Stimulated activated CD4-positive, alpha-beta T cell treated with anti-CD3 and anti-CD28 coated beads, Interleukin-1b, Interleukin-23, amount 100 ng/mL, for 24 hours (primary cell): ENCODE data around the gene OTUD1.
"Not testable (repeated sequence)": the region's sequence is repeated elsewhere in the genome, so short reads cannot be mapped to it uniquely, and the experiment has no call there.

Source experiments
- DNase-seq, 4 experiments: peaks; one replicate each; pipeline ENCODE4 v3.0.0-alpha.2; 2020; ENCODE audit warnings: low read depth in 4 of 4, low spot score in 1 of 4

Gene OTUD1, protein sequence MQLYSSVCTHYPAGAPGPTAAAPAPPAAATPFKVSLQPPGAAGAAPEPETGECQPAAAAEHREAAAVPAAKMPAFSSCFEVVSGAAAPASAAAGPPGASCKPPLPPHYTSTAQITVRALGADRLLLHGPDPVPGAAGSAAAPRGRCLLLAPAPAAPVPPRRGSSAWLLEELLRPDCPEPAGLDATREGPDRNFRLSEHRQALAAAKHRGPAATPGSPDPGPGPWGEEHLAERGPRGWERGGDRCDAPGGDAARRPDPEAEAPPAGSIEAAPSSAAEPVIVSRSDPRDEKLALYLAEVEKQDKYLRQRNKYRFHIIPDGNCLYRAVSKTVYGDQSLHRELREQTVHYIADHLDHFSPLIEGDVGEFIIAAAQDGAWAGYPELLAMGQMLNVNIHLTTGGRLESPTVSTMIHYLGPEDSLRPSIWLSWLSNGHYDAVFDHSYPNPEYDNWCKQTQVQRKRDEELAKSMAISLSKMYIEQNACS

DNA sequence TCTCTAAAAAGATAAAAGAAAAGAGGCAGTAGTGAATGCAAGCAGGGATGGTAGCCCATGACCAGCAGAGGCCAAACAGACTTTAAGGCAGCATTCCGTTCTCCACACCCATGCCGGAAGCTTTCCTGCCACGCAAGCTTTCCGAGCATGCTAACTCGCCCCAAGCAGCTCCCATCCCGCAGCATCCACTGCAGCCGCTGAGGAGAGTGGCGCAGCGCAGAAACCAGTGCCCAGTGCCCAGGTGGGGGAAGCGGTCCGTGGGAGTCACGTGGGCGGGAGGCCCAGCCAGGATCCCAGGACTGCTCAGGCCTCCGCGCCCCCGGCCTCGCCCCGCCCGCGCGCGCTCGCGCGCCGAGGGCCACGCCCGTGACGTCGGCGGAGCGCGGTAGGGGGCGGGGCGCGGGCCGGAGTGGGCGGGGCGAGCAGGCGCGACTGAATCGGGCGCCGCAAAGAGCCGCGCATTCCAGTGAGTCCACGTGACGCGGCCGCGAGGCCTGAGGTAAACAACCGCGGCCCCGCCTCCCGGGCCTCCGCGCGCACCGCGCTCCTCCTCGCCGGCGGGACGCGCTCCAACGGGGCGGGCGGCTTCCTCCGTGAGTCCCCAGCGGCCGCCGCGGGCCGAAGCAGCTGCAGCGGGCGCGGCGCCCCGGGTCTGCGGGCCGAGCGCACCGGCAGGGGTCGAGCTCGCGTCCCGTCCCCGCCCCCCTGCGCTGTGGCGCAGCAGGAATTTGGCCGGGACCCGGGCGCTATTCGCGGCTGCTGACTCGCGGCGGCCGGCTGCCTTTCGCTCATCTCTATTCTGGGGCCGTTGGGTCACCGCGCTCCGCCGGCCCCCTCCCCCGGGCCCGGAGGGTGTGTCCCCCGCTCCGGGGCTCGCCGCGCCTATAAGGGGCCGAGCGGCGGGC lies at the start of gene OTUD1:
TSS of gene OTUD1 (plus strand) at position 529 of the 905 bp plus-strand sequence. CDS start 383 bp downstream, outside the sequence.
- peak; percentile 85 to 92 (median 91) for DNase-seq

DNA sequence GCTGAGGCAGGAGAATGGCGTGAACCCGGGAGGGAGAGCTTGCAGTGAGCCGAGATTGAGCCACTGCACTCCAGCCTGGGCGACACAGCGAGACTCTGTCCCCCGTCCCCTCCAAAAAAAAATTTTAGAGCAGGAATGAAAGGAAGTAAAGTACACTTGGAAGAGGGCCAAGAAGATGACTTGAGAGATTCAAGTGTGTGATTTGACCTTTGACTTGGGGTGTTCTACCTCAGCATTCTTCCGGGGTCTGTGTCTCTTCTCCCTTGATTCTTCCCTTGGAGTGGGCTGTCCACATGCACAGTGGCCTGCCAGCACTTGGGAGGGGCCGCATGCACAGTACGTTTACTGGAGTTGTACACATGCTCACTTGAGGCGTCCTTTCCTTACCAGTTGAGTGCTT lies 48.5 kb upstream of the OTUD1 start:
- not testable (repeated sequence) for DNase-seq

DNA sequence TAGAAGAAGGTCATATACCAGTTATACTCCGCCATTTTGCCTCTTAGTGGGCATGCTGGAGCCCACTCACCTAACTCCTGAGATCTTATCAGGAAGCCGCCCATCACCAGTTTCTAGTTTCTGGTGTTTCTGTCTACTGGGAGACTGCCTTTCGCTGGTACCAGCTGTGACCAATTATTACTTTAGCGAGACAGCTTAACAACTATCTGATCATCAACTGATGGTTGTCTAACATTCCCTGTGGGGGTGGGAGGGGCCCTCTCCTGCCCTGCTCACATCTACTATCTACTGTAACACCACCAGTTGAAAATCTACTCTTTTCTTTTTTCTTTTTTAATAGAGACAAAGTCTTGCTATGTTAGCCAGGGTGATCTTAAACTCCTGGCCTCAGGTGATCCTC lies 48.1 kb upstream of the OTUD1 start:
- DNase-seq, result no peak

- DNase-seq, result peak in 1 of 4 experiments; percentile 13
Measured at GRCh38 chr10:23391821-23392220, 47.1 kb upstream of the OTUD1 start.

GRCh38 chr10:23395017-23395416 lies 43.9 kb upstream of the OTUD1 start:
- DNase-seq, result no peak

DNA sequence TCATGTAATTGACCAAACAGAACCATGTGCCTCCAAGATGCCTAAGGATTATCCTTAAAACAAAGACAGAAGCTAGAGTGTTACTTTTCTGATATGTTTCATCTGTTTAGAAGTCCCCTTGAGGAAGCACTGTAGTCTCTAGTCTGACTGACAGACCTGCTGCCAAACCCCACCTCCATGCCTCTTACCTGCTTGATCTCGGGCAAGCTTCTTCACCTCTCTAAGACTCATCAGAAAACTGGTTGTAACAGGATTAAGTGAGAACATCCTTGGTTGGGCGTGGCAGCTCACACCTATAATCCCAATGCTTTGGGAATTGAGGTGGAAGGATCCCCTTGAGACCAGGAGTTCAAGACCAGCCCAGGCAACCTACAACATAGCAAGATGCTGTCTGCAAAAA lies 42.2 kb upstream of the OTUD1 start:
- no peak for DNase-seq

DNA sequence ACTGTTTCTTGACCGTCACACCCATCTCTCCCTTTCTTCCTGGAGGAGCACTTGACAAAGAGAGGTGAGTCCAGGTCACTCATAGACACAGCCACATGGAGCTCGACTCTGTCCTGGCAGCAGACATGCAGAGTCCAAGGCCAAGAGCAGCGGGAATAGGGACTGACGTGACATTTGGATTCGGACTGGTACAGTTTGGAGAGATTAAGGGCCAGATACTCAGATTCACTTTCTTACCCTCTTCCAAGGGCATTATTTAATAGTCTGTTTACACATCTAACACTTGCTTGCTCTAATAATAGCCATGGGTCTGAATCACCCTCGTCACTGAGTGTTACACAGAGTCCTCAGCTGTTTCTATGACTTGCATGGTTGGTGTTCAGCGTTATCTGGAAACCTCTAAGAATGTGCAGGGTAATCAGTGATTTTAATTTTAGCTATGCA lies 39.2 kb upstream of the OTUD1 start:
- no peak for DNase-seq

- no peak for DNase-seq
Measured at GRCh38 chr10:23402856-23403255, 36.0 kb upstream of the OTUD1 start.

DNA sequence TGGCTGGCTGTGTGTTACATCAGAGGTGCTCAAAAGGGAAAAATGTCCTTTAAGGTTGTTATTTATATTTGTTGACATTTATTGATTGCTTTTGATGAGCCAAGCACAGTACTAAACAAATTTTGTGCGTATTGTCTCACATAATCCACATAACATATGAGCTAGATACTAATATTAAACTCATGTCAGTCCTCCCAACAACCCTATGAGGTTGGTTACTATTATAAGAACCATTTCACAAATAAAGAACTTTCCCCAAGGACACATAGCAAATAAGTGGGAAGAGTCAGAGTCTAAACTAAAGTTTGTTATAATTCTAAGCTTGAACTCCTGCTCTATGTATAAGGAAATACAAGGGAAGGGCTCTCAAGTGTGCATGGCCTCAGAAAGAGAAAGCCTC lies 35.6 kb upstream of the OTUD1 start:
- no peak for DNase-seq

GRCh38 chr10:23403719-23404118 lies 35.2 kb upstream of the OTUD1 start:
- no peak for DNase-seq

GRCh38 chr10:23404461-23404980 lies 34.4 kb upstream of the OTUD1 start:
- no peak for DNase-seq

DNA sequence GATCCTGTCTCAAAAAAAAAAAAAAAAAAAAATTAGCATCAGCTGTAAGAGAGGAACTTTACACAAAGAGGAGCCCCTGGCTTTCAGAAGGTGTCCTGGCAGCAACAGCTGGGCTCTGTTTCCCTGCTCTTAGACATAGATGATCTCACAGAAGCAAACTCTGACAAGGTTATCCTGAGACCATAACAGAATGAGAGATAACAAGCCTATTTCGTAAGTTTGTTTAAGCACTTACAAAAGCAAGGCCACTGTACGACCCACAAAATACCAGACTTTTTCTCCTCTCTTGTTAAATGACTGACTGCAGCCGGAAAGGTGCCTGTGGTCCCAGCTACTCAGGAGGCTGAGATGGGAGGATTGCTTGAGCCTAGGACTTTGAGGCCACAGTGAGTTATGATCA lies 33.3 kb upstream of the OTUD1 start:
- DNase-seq, result no peak

DNA sequence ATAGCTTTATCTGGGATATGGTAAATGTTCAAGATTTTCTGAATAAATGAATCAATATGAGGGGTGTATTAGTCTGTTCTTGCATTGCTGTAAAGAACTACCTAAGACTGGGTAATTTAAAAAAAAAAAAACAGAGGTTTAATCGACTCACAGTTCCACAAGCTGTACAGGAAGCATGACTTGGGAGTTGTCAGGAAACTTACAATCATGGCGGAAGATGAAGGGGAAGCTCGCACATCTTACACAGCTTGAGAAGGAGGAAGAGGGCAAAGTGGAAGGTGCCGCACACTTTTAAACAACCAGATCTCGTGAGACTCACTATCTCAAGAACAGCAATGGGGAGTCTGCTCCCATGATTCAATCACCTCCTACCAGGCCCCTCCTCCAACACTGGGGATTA lies 32.5 kb upstream of the OTUD1 start:
- DNase-seq, result no peak

DNA sequence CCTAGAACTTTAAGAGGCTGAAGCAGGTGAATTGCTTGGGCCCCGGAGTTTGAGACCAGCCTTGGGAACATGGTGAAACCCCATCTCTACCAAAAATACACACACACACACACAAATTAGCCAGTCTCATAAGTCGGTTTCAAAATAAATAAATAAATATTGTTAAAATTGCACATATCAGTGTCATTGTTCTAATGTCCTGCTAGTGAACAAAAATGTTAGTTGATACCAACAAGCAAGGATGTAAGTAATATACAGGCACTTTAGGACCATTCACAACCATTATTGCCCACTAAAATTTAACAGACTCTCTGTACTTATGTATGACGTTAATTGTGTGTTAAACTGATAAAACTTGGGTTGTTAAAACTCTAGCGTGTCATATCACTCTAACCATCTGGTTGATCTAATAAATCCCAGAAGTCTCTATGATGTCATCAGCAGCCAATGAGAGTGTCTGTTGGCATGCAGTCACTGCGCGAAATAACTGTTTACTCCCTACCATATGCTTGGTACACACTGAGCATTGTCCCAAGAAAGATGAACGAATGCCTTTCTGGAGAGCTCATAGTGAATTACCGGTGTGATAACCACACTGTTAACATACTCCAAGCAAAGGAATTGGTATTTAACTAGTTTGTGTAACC lies 30.4 kb upstream of the OTUD1 start:
- no peak for DNase-seq

GRCh38 chr10:23412223-23412622 lies 26.7 kb upstream of the OTUD1 start:
- DNase-seq, result no peak

GRCh38 chr10:23413629-23414089 lies 25.2 kb upstream of the OTUD1 start:
- no peak for DNase-seq

GRCh38 chr10:23414658-23415057 lies 24.2 kb upstream of the OTUD1 start:
- no peak for DNase-seq

- DNase-seq, result no peak
Measured at GRCh38 chr10:23417254-23417653, 21.6 kb upstream of the OTUD1 start.

DNA sequence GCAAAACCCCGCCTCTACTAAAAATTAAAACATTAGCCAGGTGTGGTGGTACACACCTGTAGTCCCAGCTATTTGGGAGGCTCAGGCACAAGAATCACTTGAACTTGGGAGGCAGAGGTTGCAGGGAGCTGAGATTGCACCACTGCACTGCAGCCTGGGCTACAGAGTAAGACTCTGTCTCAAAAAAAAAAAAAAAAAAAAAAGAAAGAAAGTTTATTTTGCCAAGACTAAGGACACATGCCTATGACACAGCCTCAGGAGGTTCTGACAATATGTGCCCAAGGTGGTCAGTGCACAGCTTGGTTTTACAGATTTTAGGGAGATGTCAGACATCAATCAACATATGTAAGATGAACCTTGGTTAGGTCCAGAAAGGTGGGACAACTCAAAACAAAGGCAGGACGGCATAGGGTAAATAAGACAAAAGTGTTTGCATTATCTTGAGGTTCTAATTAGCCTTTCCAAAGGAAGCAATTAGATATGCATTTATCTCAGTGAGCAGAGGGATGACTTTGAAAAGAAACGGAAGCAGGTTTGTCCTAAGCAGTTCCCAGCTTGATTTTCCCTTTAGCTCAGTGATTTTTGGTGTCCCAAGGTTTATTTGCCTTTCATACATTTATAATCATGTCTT lies 20.7 kb upstream of the OTUD1 start:
- no peak for DNase-seq

GRCh38 chr10:23419201-23419600 lies 19.7 kb upstream of the OTUD1 start:
- DNase-seq, result no peak
